Lung (tissue), 16 donors: Measurements from ENCODE around the gene GGA3. TPM values are rescaled to one million over a fixed set of nuclear protein-coding genes. Genes with fewer than 3 reads are reported as not detected.

ENCODE experiments used
- ATAC-seq: fragments of 200-7000 bp; cut with Tn5 transposase; one replicate; pipeline ENCODE4 v1.9.1; 2020; ENCODE audit warnings: moderate number of reproducible peaks; ENCODE audit not compliant: insufficient read depth, low FRiP score
- DNase-seq, 3 donors: peaks; one replicate each; pipeline ENCODE4 v3.0.0-alpha.2; 2013 to 2017
- H3K27ac ChIP-seq, 2 donors: one replicate each; pipeline ENCODE4 v1.5.1; 2013; ENCODE audit warnings: mild to moderate bottlenecking in 2 of 2, moderate library complexity in 2 of 2, control low read depth in 1 of 2, inconsistent platforms in 1 of 2, low read depth in 1 of 2, low read length in 1 of 2
- H3K27me3 ChIP-seq, 3 donors: one replicate each; pipeline ENCODE4 v1.5.1; 2013; ENCODE audit warnings: low read length in 2 of 3; ENCODE audit not compliant: control insufficient read depth in 3 of 3, insufficient read depth in 3 of 3
- H3K36me3 ChIP-seq, 4 donors: one replicate each; pipeline ENCODE4 v1.5.1; 2013; ENCODE audit warnings: low read length in 4 of 4, mild to moderate bottlenecking in 1 of 4, moderate library complexity in 1 of 4; ENCODE audit not compliant: control insufficient read depth in 4 of 4, insufficient read depth in 4 of 4
- H3K4me1 ChIP-seq, 5 donors: one replicate each; pipeline ENCODE4 v1.5.1; 2013; ENCODE audit warnings: low read length in 5 of 5, mild to moderate bottlenecking in 2 of 5, moderate library complexity in 1 of 5; ENCODE audit not compliant: control insufficient read depth in 5 of 5, insufficient read depth in 5 of 5
- H3K4me3 ChIP-seq: one replicate; pipeline ENCODE4 v1.5.1; 2013; ENCODE audit warnings: mild to moderate bottlenecking, control low read depth, moderate library complexity
- H3K9ac ChIP-seq, 2 donors: one replicate each; pipeline ENCODE4 v1.5.1; 2013; ENCODE audit warnings: low read length in 2 of 2, control low read depth in 1 of 2; ENCODE audit not compliant: insufficient read depth in 1 of 2
- H3K9me3 ChIP-seq, 4 donors: one replicate each; pipeline ENCODE4 v1.5.1; 2013; ENCODE audit warnings: low read length in 3 of 4, mild to moderate bottlenecking in 1 of 4, moderate library complexity in 1 of 4; ENCODE audit not compliant: control insufficient read depth in 4 of 4, insufficient read depth in 3 of 4
- WGBS, 2 donors: extraction: QIAGEN DNeasy Blood & Tissue Kit; methylation state at CpG; one replicate each; pipeline ENCODE4 v1.1.7; 2013; 5-methylcytosine and 5-hydroxymethylcytosine counted together
- long read RNA-seq, 5 donors: transcript quantifications; one replicate each; lab custom pipeline, GENCODE V29; 2026
- polyA plus RNA-seq, 2 donors: library from polyadenylated mRNA; stranded (reverse); fragments of 200-250 nt; gene quantifications; one replicate each; pipeline ENCODE4 v1.2.1, GENCODE V29; 2013
- total RNA-seq, 2 donors: library from RNA; depleted of rRNA in 1 of 2; stranded (reverse); fragments of >200 nt in 1 of 2; gene quantifications; one replicate each; pipeline ENCODE4 v1.2.1, GENCODE V29; 2014 to 2021
- TF ChIP-seq, protein P1 (sequence below): IDR thresholded peaks from 2 replicates; pipeline ENCODE4 v1.5.1; 2012; ENCODE audit warnings: mild to moderate bottlenecking; ENCODE audit errors: control extremely low read depth, extremely low read depth
- donor health status: control.
- donor health status: control.
- donor health status: Bipolar disorder and iron deficiency.
- donor health status: healthy.
- donor health status: DM: yes; HTN: yes; CAD: no.

Gene GGA3, protein sequence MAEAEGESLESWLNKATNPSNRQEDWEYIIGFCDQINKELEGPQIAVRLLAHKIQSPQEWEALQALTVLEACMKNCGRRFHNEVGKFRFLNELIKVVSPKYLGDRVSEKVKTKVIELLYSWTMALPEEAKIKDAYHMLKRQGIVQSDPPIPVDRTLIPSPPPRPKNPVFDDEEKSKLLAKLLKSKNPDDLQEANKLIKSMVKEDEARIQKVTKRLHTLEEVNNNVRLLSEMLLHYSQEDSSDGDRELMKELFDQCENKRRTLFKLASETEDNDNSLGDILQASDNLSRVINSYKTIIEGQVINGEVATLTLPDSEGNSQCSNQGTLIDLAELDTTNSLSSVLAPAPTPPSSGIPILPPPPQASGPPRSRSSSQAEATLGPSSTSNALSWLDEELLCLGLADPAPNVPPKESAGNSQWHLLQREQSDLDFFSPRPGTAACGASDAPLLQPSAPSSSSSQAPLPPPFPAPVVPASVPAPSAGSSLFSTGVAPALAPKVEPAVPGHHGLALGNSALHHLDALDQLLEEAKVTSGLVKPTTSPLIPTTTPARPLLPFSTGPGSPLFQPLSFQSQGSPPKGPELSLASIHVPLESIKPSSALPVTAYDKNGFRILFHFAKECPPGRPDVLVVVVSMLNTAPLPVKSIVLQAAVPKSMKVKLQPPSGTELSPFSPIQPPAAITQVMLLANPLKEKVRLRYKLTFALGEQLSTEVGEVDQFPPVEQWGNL
- total RNA-seq (10 to 100 TPM; 22.8 to 42.4 TPM), polyA plus RNA-seq (10 to 100 TPM; 26.4 to 35.9 TPM)
- long read RNA-seq, donor 1, partial matches to known transcripts: 0 of 69 reads
- long read RNA-seq, donor 1, other reads (novel, unspliced or antisense): 68 of 69 reads
- long read RNA-seq, donor 2, partial matches to known transcripts: 5 of 5 reads
- long read RNA-seq, donor 2, other reads (novel, unspliced or antisense): 0 of 5 reads
- long read RNA-seq, donor 3, full-length matches to known transcripts: 1 of 1 reads
- long read RNA-seq, donor 3, partial matches to known transcripts: 0 of 1 reads
- long read RNA-seq, donor 3, other reads (novel, unspliced or antisense): 0 of 1 reads
- long read RNA-seq, donor 4, partial matches to known transcripts: 0 of 2 reads
- long read RNA-seq, donor 4, other reads (novel, unspliced or antisense): 0 of 2 reads
- long read RNA-seq, donor 5, partial matches to known transcripts: 6 of 7 reads
- long read RNA-seq, donor 5, other reads (novel, unspliced or antisense): 0 of 7 reads

DNA sequence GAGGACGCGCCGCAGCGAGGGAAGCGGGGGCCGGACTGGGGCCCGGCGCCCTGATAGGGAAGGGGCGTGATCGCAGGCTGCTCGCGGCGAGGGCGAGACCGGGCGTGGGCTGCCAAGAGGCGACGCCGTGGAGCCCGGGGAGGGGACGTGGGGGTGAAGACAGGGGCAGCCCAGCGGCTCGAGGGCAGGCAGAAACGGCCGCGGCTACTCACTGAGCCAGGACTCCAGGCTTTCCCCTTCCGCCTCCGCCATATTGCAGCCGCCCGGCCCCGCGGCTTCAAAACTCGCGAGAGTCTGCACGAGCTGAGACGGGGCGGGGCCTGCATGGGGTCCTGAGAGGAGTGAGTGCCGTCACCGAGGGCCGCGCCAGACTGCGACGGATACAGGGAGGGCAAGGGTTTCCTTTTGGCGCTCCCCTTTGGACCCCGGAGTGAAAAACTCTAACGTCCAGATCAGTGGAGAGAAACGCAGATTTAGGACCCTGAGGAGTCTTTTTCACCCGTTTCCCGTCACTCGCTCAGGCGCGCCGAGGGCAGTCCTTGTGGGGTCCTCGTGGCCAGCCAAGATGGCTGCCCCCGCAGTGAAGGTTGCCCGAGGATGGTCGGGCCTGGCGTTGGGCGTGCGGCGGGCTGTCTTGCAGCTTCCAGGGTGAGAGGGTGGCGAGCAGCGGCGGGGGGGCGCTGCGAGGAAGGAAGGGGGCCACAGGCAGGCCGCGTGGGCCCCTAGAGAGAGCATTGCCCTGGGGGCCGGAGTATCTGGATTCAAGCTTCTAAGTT, at the start of gene GGA3, which contains the start of gene MRPS7:
TSS of gene GGA3 (minus strand) at position 271 of the 776 bp plus-strand sequence. CDS start at position 252, 19 bp downstream.
TSS of gene MRPS7 (plus strand) at position 544 of the 776 bp plus-strand sequence. CDS start at position 566, 22 bp downstream.
- DNase-seq (peak; percentile 96 to 97 (median 97)), ATAC-seq (peak; percentile 95)
- no peaks in the 10 kb centered on the region for H3K27me3 ChIP-seq
- 0% methylated on average over 49 to 69 of the region's 69 CpGs for WGBS, 2 donors
- peak within 1 kb of the TSS; percentile 88 for H3K4me3 ChIP-seq
- H3K9ac ChIP-seq: peak within 1 kb of the TSS; percentile 98 to 99
- H3K36me3 ChIP-seq: peaks cover 7 to 20% (median 13%) of the 10 kb centered on the region in 4 donors
- TF ChIP-seq, protein P1, sequence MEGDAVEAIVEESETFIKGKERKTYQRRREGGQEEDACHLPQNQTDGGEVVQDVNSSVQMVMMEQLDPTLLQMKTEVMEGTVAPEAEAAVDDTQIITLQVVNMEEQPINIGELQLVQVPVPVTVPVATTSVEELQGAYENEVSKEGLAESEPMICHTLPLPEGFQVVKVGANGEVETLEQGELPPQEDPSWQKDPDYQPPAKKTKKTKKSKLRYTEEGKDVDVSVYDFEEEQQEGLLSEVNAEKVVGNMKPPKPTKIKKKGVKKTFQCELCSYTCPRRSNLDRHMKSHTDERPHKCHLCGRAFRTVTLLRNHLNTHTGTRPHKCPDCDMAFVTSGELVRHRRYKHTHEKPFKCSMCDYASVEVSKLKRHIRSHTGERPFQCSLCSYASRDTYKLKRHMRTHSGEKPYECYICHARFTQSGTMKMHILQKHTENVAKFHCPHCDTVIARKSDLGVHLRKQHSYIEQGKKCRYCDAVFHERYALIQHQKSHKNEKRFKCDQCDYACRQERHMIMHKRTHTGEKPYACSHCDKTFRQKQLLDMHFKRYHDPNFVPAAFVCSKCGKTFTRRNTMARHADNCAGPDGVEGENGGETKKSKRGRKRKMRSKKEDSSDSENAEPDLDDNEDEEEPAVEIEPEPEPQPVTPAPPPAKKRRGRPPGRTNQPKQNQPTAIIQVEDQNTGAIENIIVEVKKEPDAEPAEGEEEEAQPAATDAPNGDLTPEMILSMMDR: no peak
- peaks cover 7 to 21% (median 15%) of the 10 kb centered on the region in 5 donors for H3K4me1 ChIP-seq
- H3K9me3 ChIP-seq: no peaks in the 10 kb centered on the region
- H3K27ac ChIP-seq: peak within 1 kb of the TSS; percentile 81 to 97

DNA sequence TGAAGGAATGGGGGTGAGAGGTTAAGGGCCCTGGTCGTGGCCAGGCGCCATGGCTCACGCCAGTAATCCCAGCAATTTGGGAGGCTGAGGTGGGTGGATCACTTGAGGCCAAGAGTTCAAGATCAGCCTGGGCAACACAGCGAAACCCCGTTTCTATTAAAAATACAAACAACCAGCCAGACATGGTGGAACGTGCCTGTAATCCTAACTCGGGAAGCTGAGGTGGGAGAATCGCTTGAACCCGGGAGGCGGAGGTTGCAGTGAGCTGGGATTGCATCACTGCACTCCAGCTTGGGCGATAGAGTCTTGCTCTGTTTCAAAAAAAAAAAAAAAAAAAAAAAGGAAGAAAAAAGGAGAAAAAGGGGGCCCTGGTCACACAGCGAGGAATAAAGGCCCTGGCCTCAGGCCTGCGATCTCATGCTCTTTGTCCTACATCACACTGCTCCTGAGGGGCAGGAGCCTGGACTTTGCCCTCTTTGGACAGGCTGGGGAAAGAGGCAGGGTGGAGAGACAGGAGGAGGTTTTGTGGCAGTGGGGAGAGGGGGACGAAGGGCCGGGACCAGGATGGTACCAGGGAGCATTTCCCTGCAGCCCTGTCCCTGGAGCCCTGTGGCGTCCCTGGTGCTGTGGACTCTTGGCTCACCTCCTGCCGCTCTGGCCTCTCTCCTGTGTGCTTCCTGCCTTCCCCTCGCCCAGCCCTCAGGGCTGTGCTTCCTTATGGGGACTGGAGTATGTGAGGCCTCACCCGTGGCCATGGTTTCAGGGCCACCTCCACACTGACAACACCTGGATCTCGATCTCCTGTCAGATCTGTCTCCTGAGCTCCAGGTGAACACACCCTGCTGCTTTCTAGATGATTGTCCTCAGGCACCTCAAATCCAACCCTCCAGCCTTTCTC, 47.6 kb upstream of the GGA3 start:
- TF ChIP-seq, protein P1: no peak
- DNase-seq: no peak
- Histone ChIP-seq H3K9ac (no peak overlapping the region), H3K27me3 (no peaks in the 10 kb centered on the region), H3K4me3 (no peak overlapping the region), H3K36me3 (no peaks in the 10 kb centered on the region), H3K9me3 (no peaks in the 10 kb centered on the region), H3K4me1 (no peaks in the 10 kb centered on the region), H3K27ac (peak overlapping the region in 1 of 2 donors; percentile 80)
- 39 to 57% methylated on average over 18 to 20 of the region's 20 CpGs for WGBS, 2 donors
- no peak for ATAC-seq
